ENCODE results near the gene GEMIN5. TPM values are rescaled to one million over a fixed set of nuclear protein-coding genes. Genes with fewer than 3 reads are reported as not detected.

The GEMIN5 gene
- polyA plus RNA-seq, 2 of the 4 experiments (the other 2 are of a cell fraction), result 20.2 to 22.6 TPM

GRCh38 chr5:154901276-154901675, 36.7 kb downstream of the GEMIN5 start:
- WGBS (ENCODE audit: missing lambda C conversion rate), result 91% methylated on average over 2 of the region's 2 CpGs
- no peaks in the 10 kb centered on the region for H3K9me3 ChIP-seq
- CTCF ChIA-PET, result no interaction called here
- no peak overlapping the region for H3K27ac ChIP-seq
- H3K4me1 ChIP-seq, result no peaks in the 10 kb centered on the region
- no peak overlapping the region for H3K4me3 ChIP-seq
- H3K4me2 ChIP-seq, result no peak overlapping the region
- TF ChIP-seq NFE2L2 (conservative IDR thresholded peaks at IDR 0.05; ENCODE audit: low read length), result no peak
- TF ChIP-seq POLR2A (IDR thresholded peaks at IDR 0.05; ENCODE audit: low read length), result no peak
- TF ChIP-seq RAD21 (conservative IDR thresholded peaks at IDR 0.05 in 1 of 2, IDR thresholded peaks at IDR 0.05 in 1 of 2), result no peak
- no peak for TF ChIP-seq GATA3 (IDR thresholded peaks at IDR 0.05; ENCODE audit: borderline replicate concordance)
- no peak for TF ChIP-seq BHLHE40 (IDR thresholded peaks at IDR 0.05; ENCODE audit: low read depth, low read length)
- no peak for TF ChIP-seq CBX2 (IDR thresholded peaks at IDR 0.05; ENCODE audit: borderline replicate concordance, low read depth)
- TF ChIP-seq HMGXB4 (CRISPR knock-in tag; IDR thresholded peaks at IDR 0.05; ENCODE audit: borderline replicate concordance), result no peak
- no peak for TF ChIP-seq ZSCAN20 (CRISPR knock-in tag; IDR thresholded peaks at IDR 0.05)
- TF ChIP-seq MAFK (IDR thresholded peaks at IDR 0.05; ENCODE audit: partially characterized antibody), result no peak
- TF ChIP-seq HOXB5 (CRISPR knock-in tag; IDR thresholded peaks at IDR 0.05), result no peak
- TF ChIP-seq PHF8 (IDR thresholded peaks at IDR 0.05; ENCODE audit: borderline replicate concordance, low read depth), result no peak
- no peak for TF ChIP-seq HOXB13 (CRISPR knock-in tag; IDR thresholded peaks at IDR 0.05; ENCODE audit: low read depth)
- POLR2A ChIA-PET, result no interaction called here
- FAIRE-seq (no peak), ATAC-seq (no peak), DNase-seq (ENCODE audit: low read depth in 1 of 2, low spot score in 1 of 2) (no peak)

- TF ChIP-seq NR3C1 (IDR thresholded peaks at IDR 0.05) (no peak), TFCP2L1 (CRISPR knock-in tag; IDR thresholded peaks at IDR 0.05) (no peak), BHLHE40 (IDR thresholded peaks at IDR 0.05; ENCODE audit: low read depth, low read length) (no peak), JUNB (IDR thresholded peaks at IDR 0.05) (no peak), EP300 (IDR thresholded peaks at IDR 0.05) (no peak), POLR2AphosphoS2 (conservative IDR thresholded peaks at IDR 0.05; ENCODE audit: low read length) (no peak), EHF (CRISPR knock-in tag; IDR thresholded peaks at IDR 0.05) (no peak), FOXS1 (CRISPR knock-in tag; IDR thresholded peaks at IDR 0.05) (no peak), REST (IDR thresholded peaks at IDR 0.05) (no peak), HDAC2 (IDR thresholded peaks at IDR 0.05) (no peak), FOSL2 (IDR thresholded peaks at IDR 0.05) (no peak), FOSL2 (CRISPR knock-in tag; IDR thresholded peaks at IDR 0.05) (no peak), POLR2A (IDR thresholded peaks at IDR 0.05; ENCODE audit: low read length) (no peak), HOXB5 (CRISPR knock-in tag; IDR thresholded peaks at IDR 0.05) (no peak), PBX3 (IDR thresholded peaks at IDR 0.05) (no peak), E2F6 (IDR thresholded peaks at IDR 0.05; ENCODE audit: borderline replicate concordance, low read depth) (no peak), HEYL (CRISPR knock-in tag; IDR thresholded peaks at IDR 0.05) (no peak)
- ChIA-PET POLR2A (no interaction called here), CTCF (no interaction called here)
- FAIRE-seq (no peak), DNase-seq (ENCODE audit: low read depth in 1 of 2, low spot score in 1 of 2) (no peak), ATAC-seq (no peak)
- Histone ChIP-seq H3K4me1 (no peaks in the 10 kb centered on the region), H3K4me3 (no peak overlapping the region), H3K27ac (no peak overlapping the region), H3K4me2 (no peak overlapping the region), H3K9me3 (no peaks in the 10 kb centered on the region)
- 91% methylated on average over 1 of the region's 1 CpG for WGBS (ENCODE audit: missing lambda C conversion rate)
Measured at GRCh38 chr5:154900066-154900465, 37.9 kb downstream of the GEMIN5 start.
